Measurements from ENCODE around the gene CACHD1. TPM values are rescaled to one million over a fixed set of nuclear protein-coding genes. Genes with fewer than 3 reads are reported as not detected.

Gene CACHD1
- total and polyA plus RNA-seq, 9 of the 15 experiments (the other 6 are each of a cell fraction or from before 2014, with no cell fraction given), result 0.07 TPM; not detected in 8

DNA sequence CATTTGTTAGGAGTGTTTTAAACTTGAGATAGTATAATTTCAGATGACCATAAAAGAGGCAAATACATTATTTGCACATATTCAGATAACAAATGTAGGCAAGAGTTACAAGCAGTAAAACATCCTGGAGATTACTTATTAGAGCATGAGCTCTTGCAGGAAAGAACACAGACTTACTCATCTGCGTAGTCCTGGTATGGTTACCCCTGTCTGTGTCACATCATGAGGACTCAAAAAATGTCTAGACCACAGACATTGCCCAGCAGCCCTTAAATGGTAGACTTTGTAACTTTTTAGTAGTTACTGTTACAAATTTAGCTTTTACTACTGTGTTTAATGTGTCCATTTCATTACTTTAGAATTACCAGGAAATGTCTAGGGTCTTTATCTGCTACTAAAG, 12.8 kb downstream of the CACHD1 start:
- POLR2A ChIA-PET, result no interaction called here
- Histone ChIP-seq H2AFZ (ENCODE audit: low read depth, low read length) (no peak overlapping the region), H3K27ac (ENCODE audit: extremely low read depth, low read depth, low read length) (no peak overlapping the region), H3K27me3 (ENCODE audit: control insufficient read depth in 2 of 2, insufficient read depth in 2 of 2, low read length in 2 of 2) (no peaks in the 10 kb centered on the region), H3K4me3 (no peak overlapping the region), H3K4me1 (replicated peaks in 1 of 2; ENCODE audit: control insufficient read depth in 2 of 2, insufficient read depth in 2 of 2, low read length in 2 of 2) (no peaks in the 10 kb centered on the region), H3K9me3 (replicated peaks; ENCODE audit: control insufficient read depth, insufficient read depth, low read depth, low read length) (no peaks in the 10 kb centered on the region), H3K36me3 (ENCODE audit: control insufficient read depth, insufficient read depth, low read length) (no peaks in the 10 kb centered on the region), H3K4me2 (ENCODE audit: insufficient read depth, low read length) (no peak overlapping the region), H3K9me1 (ENCODE audit: control insufficient read depth, insufficient read depth, low read length) (no peaks in the 10 kb centered on the region), H3K9ac (ENCODE audit: insufficient read depth in 1 of 2, low read depth in 2 of 2, low read length in 2 of 2) (no peak overlapping the region), H4K20me1 (replicated peaks; ENCODE audit: control insufficient read depth, insufficient read depth, low read length) (no peaks in the 10 kb centered on the region), H3K79me2 (ENCODE audit: control insufficient read depth, insufficient read depth, low read length) (no peaks in the 10 kb centered on the region)
- FAIRE-seq (no peak), DNase-seq (ENCODE audit: extremely low read depth in 1 of 4, low spot score in 3 of 4) (no peak), ATAC-seq (no peak)
- CTCF ChIA-PET (ENCODE audit: low intra/inter-chr PET ratio), result no interaction called here
- intact Hi-C loops (cut with micrococcal nuclease) (no loop called here), in situ Hi-C loops (cut with MboI) (no loop called here)
- no TSS peak for BruUV-seq (replicated peaks)
- 0% methylated on average over 1 of the region's 1 CpG for WGBS (ENCODE audit: insufficient coverage, low coverage, missing lambda C conversion rate)
- TF ChIP-seq, protein P1, sequence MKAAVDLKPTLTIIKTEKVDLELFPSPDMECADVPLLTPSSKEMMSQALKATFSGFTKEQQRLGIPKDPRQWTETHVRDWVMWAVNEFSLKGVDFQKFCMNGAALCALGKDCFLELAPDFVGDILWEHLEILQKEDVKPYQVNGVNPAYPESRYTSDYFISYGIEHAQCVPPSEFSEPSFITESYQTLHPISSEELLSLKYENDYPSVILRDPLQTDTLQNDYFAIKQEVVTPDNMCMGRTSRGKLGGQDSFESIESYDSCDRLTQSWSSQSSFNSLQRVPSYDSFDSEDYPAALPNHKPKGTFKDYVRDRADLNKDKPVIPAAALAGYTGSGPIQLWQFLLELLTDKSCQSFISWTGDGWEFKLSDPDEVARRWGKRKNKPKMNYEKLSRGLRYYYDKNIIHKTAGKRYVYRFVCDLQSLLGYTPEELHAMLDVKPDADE (conservative IDR thresholded peaks at IDR 0.05; ENCODE audit: control insufficient read depth, low read depth, low read length), result no peak
- TF ChIP-seq EHMT2 (IDR thresholded peaks at IDR 0.05) (no peak), MECOM (CRISPR knock-in tag; IDR thresholded peaks at IDR 0.05) (no peak), BACH1 (tag; IDR thresholded peaks at IDR 0.05) (no peak), HOXB6 (CRISPR knock-in tag; IDR thresholded peaks at IDR 0.05; ENCODE audit: borderline replicate concordance) (no peak), ZSCAN32 (CRISPR knock-in tag; IDR thresholded peaks at IDR 0.05) (no peak), MEF2D (tag; conservative IDR thresholded peaks at IDR 0.05; ENCODE audit: low read depth) (no peak), ZNF561 (CRISPR knock-in tag; conservative IDR thresholded peaks at IDR 0.05) (no peak), FOS (IDR thresholded peaks at IDR 0.05; ENCODE audit: extremely low read depth, insufficient read length) (no peak), TCF7 (IDR thresholded peaks at IDR 0.05; ENCODE audit: borderline replicate concordance) (no peak), ILF3 (IDR thresholded peaks at IDR 0.05; ENCODE audit: borderline replicate concordance) (no peak), NELFE (IDR thresholded peaks at IDR 0.05; ENCODE audit: insufficient read depth, insufficient read length) (no peak), NFIC (IDR thresholded peaks at IDR 0.05) (no peak), ETV5 (CRISPR knock-in tag; IDR thresholded peaks at IDR 0.05; ENCODE audit: low read depth) (no peak)
- TF ChIP-seq, protein P2, sequence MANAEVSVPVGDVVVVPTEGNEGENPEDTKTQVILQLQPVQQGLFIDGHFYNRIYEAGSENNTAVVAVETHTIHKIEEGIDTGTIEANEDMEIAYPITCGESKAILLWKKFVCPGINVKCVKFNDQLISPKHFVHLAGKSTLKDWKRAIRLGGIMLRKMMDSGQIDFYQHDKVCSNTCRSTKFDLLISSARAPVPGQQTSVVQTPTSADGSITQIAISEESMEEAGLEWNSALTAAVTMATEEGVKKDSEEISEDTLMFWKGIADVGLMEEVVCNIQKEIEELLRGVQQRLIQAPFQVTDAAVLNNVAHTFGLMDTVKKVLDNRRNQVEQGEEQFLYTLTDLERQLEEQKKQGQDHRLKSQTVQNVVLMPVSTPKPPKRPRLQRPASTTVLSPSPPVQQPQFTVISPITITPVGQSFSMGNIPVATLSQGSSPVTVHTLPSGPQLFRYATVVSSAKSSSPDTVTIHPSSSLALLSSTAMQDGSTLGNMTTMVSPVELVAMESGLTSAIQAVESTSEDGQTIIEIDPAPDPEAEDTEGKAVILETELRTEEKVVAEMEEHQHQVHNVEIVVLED (CRISPR knock-in tag; IDR thresholded peaks at IDR 0.05), result no peak

Measured in K562 (cell line).